AG04450 (cell line): ENCODE data around the gene FAM98C. TPM values are rescaled to one million over a fixed set of nuclear protein-coding genes. Genes with fewer than 3 reads are reported as not detected.

Source experiments
- CTCF ChIA-PET: fragments of 300-600, 350-600 bp; formaldehyde crosslinking; extraction: SDS; loops from one replicate; lab custom pipeline; 2022; ENCODE audit warnings: antibody characterized with exemption, inconsistent platforms; lab: Charles Lee
- POLR2A ChIA-PET: fragments of 350-600 bp; formaldehyde crosslinking; extraction: SDS; loops from one replicate; lab custom pipeline; 2021; ENCODE audit warnings: antibody characterized with exemption, inconsistent platforms; lab: Yijun Ruan, JAX
- DNase-seq: peaks from one replicate; pipeline ENCODE4 v3.0.0-alpha.2; 2011; ENCODE audit warnings: low read depth, low spot score
- H3K27ac ChIP-seq: one replicate; pipeline ENCODE4 v1.5.1; 2012; ENCODE audit warnings: low read depth, low read length, control low read depth
- H3K27me3 ChIP-seq: one replicate; pipeline ENCODE4 v1.6.0; 2012; ENCODE audit warnings: low read length; ENCODE audit not compliant: control insufficient read depth, insufficient read depth
- H3K4me3 ChIP-seq: 2 replicates; pipeline ENCODE4 v1.5.1; 2011; ENCODE audit warnings: mild to moderate bottlenecking, low read depth, low read length, control low read depth
- H3K9me3 ChIP-seq: 2 replicates; pipeline ENCODE4 v1.5.1; 2012; ENCODE audit warnings: low read length; ENCODE audit not compliant: control insufficient read depth, insufficient read depth
- CTCF ChIP-seq: IDR thresholded peaks from 2 replicates; pipeline ENCODE4 v1.5.1; 2011; ENCODE audit warnings: low read depth, low read length, control low read depth, inconsistent platforms
- polyA plus RNA-seq: library from polyadenylated mRNA; depleted of rRNA; stranded (reverse); fragments of >200 nt; gene quantifications from 2 replicates; pipeline ENCODE4 v1.2.3, GENCODE V29; 2011

Gene FAM98C
- polyA plus RNA-seq, 1 experiment = 5.0 TPM

- Histone ChIP-seq H3K27ac (peak within 1 kb of the TSS; percentile 87), H3K27me3 (peaks cover 5% of the 10 kb centered on the region), H3K9me3 (no peaks in the 10 kb centered on the region), H3K4me3 (peak within 1 kb of the TSS; percentile 92)
- ChIA-PET POLR2A (interaction anchor here (0.5 to 2.6 kb wide), 10 partner anchors 13 to 1029 kb away, joined by 3 to 49 read pairs (median 4); partner anchors contain the start of genes FAM98C, GGN and SPRED3), CTCF (interaction anchor here (0.8 to 3.3 kb wide), 12 partner anchors 10 to 475 kb away, joined by 3 to 21 read pairs (median 6); partner anchors contain the start of genes CATSPERG, FAM98C and GGN)
- DNase-seq = peak; percentile 95
- no peak; the same call in 1 of the 2 replicates for TF ChIP-seq CTCF
Observed at GRCh38 chr19:38374332-38375097, 28.4 kb upstream of the FAM98C start, which contains the start of gene PSMD8. PSMD8 (plus strand) TSS chr19:38374571; CDS start chr19:38374602, 31 bp downstream.

GRCh38 chr19:38375098-38375493, 27.8 kb upstream of the FAM98C start:
- H3K9me3 ChIP-seq = no peaks in the 10 kb centered on the region
- CTCF ChIA-PET = interaction anchor here (1.2 to 3.3 kb wide), 4 partner anchors 13 to 473 kb away, joined by 3 to 21 read pairs (median 6); partner anchors contain the start of genes FAM98C and GGN
- POLR2A ChIA-PET = interaction anchor here (0.5 to 2.6 kb wide), 4 partner anchors 13 to 1029 kb away, joined by 3 to 49 read pairs (median 6); partner anchors contain the start of genes FAM98C, GGN and SPRED3

GRCh38 chr19:38375748-38376147, 27.1 kb upstream of the FAM98C start:
- H3K27ac ChIP-seq = peak overlapping the region; percentile 52
- no peaks in the 10 kb centered on the region for H3K9me3 ChIP-seq
- TF ChIP-seq CTCF = no peak
- ChIA-PET CTCF (interaction anchor here (0.7 to 3.3 kb wide), 6 partner anchors 8 to 473 kb away, joined by 3 to 21 read pairs (median 6); partner anchors contain the start of genes FAM98C and GGN), POLR2A (interaction anchor here (0.6 to 2.6 kb wide), 3 partner anchors 13 to 351 kb away, joined by 3 to 49 read pairs (median 3); partner anchors contain the start of genes GGN and SPRED3)
- DNase-seq = no peak
- H3K27me3 ChIP-seq = peaks cover 3% of the 10 kb centered on the region
- peak overlapping the region; percentile 92 for H3K4me3 ChIP-seq

More at GRCh38 chr19:38375098-38375493, 27.8 kb upstream of the FAM98C start:
- TF ChIP-seq CTCF = no peak
- no peak for DNase-seq
- Histone ChIP-seq H3K27ac (peak overlapping the region; percentile 87), H3K27me3 (peaks cover 5% of the 10 kb centered on the region), H3K4me3 (peak overlapping the region; percentile 92)

GRCh38 chr19:38376576-38376975, 26.3 kb upstream of the FAM98C start:
- ChIA-PET POLR2A (interaction anchor here (0.6 to 2.5 kb wide), 2 partner anchors 11 to 350 kb away, joined by 3 to 8 read pairs; partner anchors contain the start of gene GGN), CTCF (interaction anchor here (1.1 to 3.3 kb wide), 3 partner anchors 8 to 133 kb away, joined by 5 to 21 read pairs (median 5); partner anchors contain the start of gene FAM98C)
- Histone ChIP-seq H3K27ac (no peak overlapping the region), H3K27me3 (no peaks in the 10 kb centered on the region), H3K4me3 (peak overlapping the region; percentile 92; the same call in 1 of the 2 replicates), H3K9me3 (no peaks in the 10 kb centered on the region)
- no peak for DNase-seq
- no peak for TF ChIP-seq CTCF
